Breast epithelium (tissue), 3 donors: ENCODE data around the gene ZBTB14.

Source experiments
- POLR2A ChIP-seq: fragments of 450-650 bp; IDR thresholded peaks from one replicate; pipeline ENCODE4 v1.6.1; 2016; ENCODE audit warnings: antibody characterized with exemption, mild to moderate bottlenecking, moderate library complexity
- POLR2AphosphoS5 ChIP-seq, 3 donors: sonication (generic); formaldehyde crosslinking; IDR thresholded peaks; one replicate each; pipeline ENCODE4 v1.6.1; 2017; ENCODE audit warnings: antibody characterized with exemption in 3 of 3

DNA sequence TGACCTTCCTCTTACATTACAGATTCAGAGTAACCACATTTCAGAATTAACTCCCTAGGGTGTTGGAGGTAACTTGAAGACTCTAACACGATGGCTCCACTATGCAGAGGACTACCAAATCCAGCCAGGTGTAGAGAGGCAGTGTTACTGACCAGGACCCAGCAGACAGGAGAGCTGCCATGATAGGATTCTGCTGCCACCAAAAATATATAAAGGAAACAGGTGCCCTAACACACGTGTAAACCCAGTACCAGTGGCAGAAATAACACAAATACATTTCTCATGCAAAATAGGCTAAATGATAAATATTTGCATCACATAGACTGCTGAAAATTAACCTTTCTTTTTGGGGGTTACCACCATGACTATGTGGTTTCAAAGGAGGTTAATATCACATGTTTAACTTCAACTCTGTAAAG lies 7.0 kb downstream of the ZBTB14 start:
- TF ChIP-seq POLR2AphosphoS5 (IDR thresholded peaks at IDR 0.05) (no peak), POLR2A (no peak)
